ENCODE data around the gene FAM170B.

- TF ChIP-seq CTCF (conservative IDR thresholded peaks at IDR 0.05; ENCODE audit: low read depth, low read length) (no peak), EZH2phosphoT487 (IDR thresholded peaks at IDR 0.05; ENCODE audit: borderline replicate concordance, low read length) (no peak), EZH2 (IDR thresholded peaks at IDR 0.05; ENCODE audit: low read length, unreplicated experiment) (no peak)
These were observed 41.2 kb upstream of the FAM170B start for GRCh38 chr10:49174926-49175500.

All from PC-3 (cell line).